ENCODE measurements around the gene UBE2G2. TPM values are rescaled to one million over a fixed set of nuclear protein-coding genes. Genes with fewer than 3 reads are reported as not detected.

Gene UBE2G2
- total RNA-seq, 3 donors from 2014 or later = 138 to 144 (median 140) TPM

- no peak for ATAC-seq
Observed at GRCh38 chr21:44828362-44829056, 26.9 kb upstream of the UBE2G2 start.

DNA sequence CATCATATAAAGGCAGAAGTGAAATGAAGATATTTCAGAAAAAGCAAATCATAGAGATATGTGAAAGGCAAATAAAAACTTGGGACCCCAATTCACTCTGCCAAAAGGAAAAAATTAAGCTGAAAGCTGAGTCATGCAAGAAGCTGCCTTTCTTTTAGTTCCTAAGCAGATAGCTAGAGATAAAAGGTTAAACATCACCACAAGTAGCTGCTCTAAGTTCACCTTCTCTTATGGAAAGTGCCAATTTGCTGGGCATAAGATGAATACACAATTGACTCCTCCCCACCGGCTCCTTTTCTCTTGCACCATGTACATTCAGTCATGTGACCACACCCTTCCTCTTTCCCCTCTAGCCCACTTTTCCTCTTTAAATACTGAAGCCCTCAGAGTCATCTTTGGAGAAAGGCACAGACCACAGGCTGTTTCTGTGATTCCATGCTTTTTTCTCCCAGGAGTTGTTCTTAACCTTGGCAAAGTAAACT, 21.6 kb upstream of the UBE2G2 start:
- H3K9me3 Mint-ChIP-seq = peaks cover 41% of the 10 kb centered on the region
- peaks cover under 1% of the 10 kb centered on the region for H3K36me3 Mint-ChIP-seq (ENCODE audit: insufficient read depth)
- ATAC-seq = no peak
- H3K4me3 Mint-ChIP-seq = no peak overlapping the region
- DNase-seq = no peak
- peaks cover 1% of the 10 kb centered on the region for H3K4me1 Mint-ChIP-seq (ENCODE audit: low read depth)
- H3K27me3 Mint-ChIP-seq (ENCODE audit: low read depth) = no peaks in the 10 kb centered on the region

More at GRCh38 chr21:44828362-44829056, 26.9 kb upstream of the UBE2G2 start:
- Mint-ChIP-seq H3K27me3 (ENCODE audit: low read depth) (no peaks in the 10 kb centered on the region), H3K9me3 (peaks cover 22% of the 10 kb centered on the region), H3K4me1 (ENCODE audit: low read depth) (peaks cover 22% of the 10 kb centered on the region), H3K36me3 (ENCODE audit: insufficient read depth) (peaks cover 2% of the 10 kb centered on the region), H3K4me3 (no peak overlapping the region)
- DNase-seq = no peak

DNA sequence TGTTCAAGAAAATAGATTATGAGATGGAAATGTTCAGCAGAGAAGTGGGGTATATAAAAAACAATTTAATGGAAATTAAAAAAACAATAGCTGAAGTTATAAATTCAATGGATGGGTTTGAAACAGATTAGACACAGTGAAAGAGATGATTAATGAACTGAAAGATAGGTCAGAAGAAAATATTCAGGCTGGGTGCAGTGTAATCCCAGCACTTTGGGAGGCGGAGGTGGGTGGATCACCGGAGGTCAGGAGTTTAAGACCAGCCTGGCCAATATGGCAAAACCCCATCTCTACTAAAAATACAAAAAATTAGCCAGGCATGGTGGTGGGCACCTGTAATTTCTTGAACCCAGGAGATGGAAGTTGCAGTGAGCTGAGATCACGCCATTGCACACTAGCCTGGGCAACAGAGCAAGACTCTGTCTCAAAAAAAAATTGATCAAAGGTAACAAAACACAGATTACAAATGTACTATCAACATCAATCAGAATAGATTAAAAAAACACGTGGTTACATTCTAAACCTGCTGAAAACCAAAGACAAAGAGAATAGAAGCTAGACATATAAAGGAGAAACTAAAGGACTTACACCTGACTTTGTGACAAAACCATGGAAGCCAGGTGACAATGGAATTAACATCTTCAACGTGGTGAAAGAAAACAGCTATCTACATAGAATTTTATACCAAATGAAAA, 21.0 kb upstream of the UBE2G2 start:
- Mint-ChIP-seq H3K4me1 (ENCODE audit: low read depth) (peaks cover 1% of the 10 kb centered on the region), H3K4me3 (no peak overlapping the region), H3K27me3 (ENCODE audit: low read depth) (no peaks in the 10 kb centered on the region), H3K36me3 (ENCODE audit: insufficient read depth) (no peaks in the 10 kb centered on the region), H3K9me3 (peaks cover 35% of the 10 kb centered on the region)
- no peak for DNase-seq
- ATAC-seq = no peak

DNA sequence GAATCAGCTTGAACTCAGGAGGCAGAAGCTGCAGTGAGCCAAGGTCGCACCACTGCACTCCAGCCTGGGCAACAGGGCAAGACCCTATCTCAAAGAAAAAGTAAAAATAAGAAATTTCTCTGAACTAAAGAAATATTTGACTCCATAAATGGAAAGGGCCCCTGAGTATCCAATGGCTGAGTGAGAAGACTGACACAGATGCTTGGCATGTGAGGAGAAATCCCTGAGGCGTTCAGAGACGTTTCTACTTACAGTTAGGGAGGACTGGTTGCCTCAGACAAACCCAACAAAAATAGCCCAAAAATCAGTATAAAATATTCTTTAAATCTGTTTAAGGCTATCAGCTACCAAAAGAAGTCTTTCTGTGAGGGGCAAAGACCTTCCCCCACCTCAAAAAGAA, 19.2 kb upstream of the UBE2G2 start:
- Mint-ChIP-seq H3K9me3 (peaks cover 28% of the 10 kb centered on the region), H3K4me1 (ENCODE audit: low read depth) (peaks cover 10% of the 10 kb centered on the region)

DNA sequence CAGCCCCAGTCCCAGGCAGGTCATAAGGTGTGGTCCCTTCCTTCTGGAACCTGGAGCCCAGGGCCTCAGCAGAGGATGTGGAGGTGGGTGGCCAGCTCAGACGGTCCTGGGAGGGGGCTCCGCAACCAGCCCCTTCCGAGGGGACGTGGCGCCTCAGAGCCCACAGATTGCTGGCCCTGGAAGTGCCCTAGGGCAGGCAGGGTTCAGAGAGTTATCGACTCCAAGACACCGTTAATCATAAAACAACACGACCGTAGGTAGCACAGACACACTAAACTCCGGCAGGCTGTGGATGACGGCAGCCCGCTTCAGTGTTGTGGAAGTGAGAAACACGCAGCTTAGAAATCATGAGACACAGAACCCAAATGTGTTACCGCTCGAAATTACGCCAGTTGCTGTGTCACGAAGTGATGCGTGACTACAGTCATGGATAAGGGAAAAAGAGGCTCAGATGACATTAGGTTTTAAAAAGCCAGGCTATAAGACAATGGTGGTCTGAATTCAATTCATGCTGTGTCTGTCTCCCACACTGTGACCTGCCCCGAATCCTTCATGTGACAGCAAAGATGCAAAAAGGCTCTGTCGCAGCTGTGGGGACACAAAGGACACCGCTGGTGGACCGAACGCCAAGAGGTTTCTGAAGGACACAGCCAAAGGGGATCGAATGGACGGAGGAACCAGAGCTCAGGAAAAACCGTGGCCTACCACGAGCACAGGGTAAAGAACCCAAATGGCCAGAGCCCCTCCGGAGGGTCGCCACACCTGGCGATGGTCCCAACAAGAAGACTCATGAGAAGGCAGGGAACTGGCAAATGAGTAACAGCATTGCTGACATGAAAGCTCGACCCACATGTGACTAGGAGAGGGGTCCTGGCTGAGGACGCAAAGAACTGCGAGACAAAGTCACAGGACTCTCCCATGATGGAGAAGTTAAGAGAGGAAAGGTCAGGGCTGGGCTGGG, 17.9 kb upstream of the UBE2G2 start:
- no peak for DNase-seq
- Mint-ChIP-seq H3K27me3 (ENCODE audit: low read depth) (no peaks in the 10 kb centered on the region), H3K9me3 (peaks cover 28% of the 10 kb centered on the region), H3K4me1 (ENCODE audit: low read depth) (peaks cover 12% of the 10 kb centered on the region), H3K36me3 (ENCODE audit: insufficient read depth) (no peaks in the 10 kb centered on the region), H3K4me3 (peak overlapping the region; percentile 71)
- no peak for ATAC-seq

More for the DNA sequence above, 19.2 kb upstream of the UBE2G2 start:
- DNase-seq = no peak
- no peaks in the 10 kb centered on the region for H3K36me3 Mint-ChIP-seq (ENCODE audit: insufficient read depth)
- H3K4me3 Mint-ChIP-seq = no peak overlapping the region
- no peaks in the 10 kb centered on the region for H3K27me3 Mint-ChIP-seq (ENCODE audit: low read depth)
- ATAC-seq = no peak

GRCh38 chr21:44818640-44819011, 17.0 kb upstream of the UBE2G2 start:
- no peaks in the 10 kb centered on the region for H3K27me3 Mint-ChIP-seq (ENCODE audit: low read depth)
- ATAC-seq = no peak
- H3K4me1 Mint-ChIP-seq (ENCODE audit: low read depth) = peaks cover 12% of the 10 kb centered on the region
- peaks cover 25% of the 10 kb centered on the region for H3K9me3 Mint-ChIP-seq
- H3K4me3 Mint-ChIP-seq = peak overlapping the region; percentile 71
- no peaks in the 10 kb centered on the region for H3K36me3 Mint-ChIP-seq (ENCODE audit: insufficient read depth)
- DNase-seq = no peak

DNA sequence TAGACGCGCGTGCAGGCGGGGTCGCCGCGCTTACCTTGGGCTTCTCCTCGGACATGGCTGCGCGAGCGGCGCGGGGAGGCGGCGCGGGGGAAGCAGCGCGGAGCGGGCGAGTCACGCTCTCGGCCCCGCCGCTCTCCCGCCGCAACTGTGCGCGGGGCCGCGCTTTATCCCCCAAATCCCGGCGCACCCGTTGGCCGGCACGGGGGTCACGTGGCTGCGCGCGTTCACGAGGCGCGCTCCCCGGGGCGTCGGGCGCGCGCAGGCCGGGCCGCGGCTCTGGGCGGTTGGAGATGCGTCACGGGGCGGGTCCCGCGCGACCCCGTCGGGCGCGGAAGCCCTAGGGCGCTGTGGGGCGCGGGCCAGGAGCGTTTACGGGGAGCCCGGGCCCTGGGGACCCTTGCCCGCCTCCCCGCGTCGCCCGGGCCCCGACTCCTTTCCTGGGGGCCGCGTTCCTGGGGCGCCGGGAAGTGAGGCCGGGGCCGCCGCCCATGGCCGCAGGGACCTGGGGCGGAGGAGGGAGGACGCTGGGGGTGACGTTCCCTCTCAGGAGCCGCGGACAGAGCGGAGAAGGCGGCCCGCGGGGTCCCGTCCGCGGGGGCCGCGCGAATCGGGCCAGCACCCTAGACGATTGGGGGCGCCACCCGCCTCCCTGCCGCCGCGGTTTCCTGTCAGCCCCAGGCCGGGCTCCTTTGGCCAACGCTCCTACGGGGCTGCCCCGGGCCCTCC, 16.5 kb upstream of the UBE2G2 start, which contains the start of gene SUMO3:
Gene SUMO3, minus strand, starts transcription at position 149 of the 726 bp plus-strand sequence. Its CDS starts 94 bp downstream, at position 55.
- Mint-ChIP-seq H3K36me3 (ENCODE audit: insufficient read depth) (no peaks in the 10 kb centered on the region), H3K4me3 (peak within 1 kb of the TSS; percentile 74), H3K4me1 (ENCODE audit: low read depth) (peaks cover 12% of the 10 kb centered on the region), H3K9me3 (peaks cover 20% of the 10 kb centered on the region), H3K27me3 (ENCODE audit: low read depth) (no peaks in the 10 kb centered on the region)
- DNase-seq (peak; percentile 79), ATAC-seq (peak; percentile 77 to 78)

GRCh38 chr21:44817506-44817880, 15.9 kb upstream of the UBE2G2 start:
- H3K4me1 Mint-ChIP-seq (ENCODE audit: low read depth) = peaks cover 13% of the 10 kb centered on the region
- peak overlapping the region; percentile 74 for H3K4me3 Mint-ChIP-seq
- peaks cover 2% of the 10 kb centered on the region for H3K36me3 Mint-ChIP-seq (ENCODE audit: insufficient read depth)
- peaks cover 14% of the 10 kb centered on the region for H3K9me3 Mint-ChIP-seq
- peak; percentile 95 for DNase-seq
- peak; percentile 84 to 85 for ATAC-seq
- H3K27me3 Mint-ChIP-seq (ENCODE audit: low read depth) = no peaks in the 10 kb centered on the region

GRCh38 chr21:44816761-44817505, 15.3 kb upstream of the UBE2G2 start:
- Mint-ChIP-seq H3K36me3 (ENCODE audit: insufficient read depth) (peaks cover 4% of the 10 kb centered on the region), H3K27me3 (ENCODE audit: low read depth) (no peaks in the 10 kb centered on the region), H3K4me1 (ENCODE audit: low read depth) (peaks cover 13% of the 10 kb centered on the region), H3K9me3 (peaks cover 8% of the 10 kb centered on the region), H3K4me3 (peak overlapping the region; percentile 75)
- DNase-seq = no peak
- no peak for ATAC-seq

DNA sequence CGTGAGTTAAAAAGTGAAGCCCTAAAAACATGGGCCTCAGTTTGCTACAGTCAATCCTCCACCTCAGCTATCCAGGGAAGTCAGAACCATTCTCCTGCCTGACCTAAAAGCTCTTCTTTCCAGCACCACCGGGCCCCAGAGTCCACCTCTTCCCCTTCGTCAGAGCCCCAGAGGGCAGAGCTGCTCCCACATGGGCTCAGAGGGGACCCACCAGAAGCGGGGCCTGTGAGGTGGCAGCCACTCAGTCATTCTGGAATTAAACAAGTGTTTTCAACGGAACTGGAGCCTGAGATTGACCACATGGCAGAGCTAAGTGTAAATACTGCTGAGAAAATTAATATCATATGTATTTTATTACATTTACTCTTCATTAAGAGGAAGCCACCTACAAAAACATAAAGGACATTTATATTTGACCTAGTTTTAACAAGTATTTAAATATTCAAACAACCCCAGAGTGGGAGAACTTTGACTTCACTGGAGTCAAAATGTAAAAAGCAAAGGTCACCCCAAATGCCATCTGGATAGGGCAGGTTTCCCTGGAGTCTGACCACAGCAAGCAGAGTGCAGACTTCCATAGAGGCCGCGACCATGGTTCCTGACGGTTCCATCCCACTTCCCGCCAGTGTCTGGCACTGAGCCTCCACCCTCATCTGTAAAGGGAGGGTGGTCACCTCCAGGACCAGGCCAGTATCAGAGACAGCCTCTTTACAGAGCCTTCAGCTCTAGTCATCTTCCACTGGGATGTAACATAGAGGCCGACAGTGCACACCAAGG, 14.4 kb upstream of the UBE2G2 start:
- peaks cover 5% of the 10 kb centered on the region for H3K36me3 Mint-ChIP-seq (ENCODE audit: insufficient read depth)
- peaks cover 6% of the 10 kb centered on the region for H3K9me3 Mint-ChIP-seq
- peaks cover 17% of the 10 kb centered on the region for H3K4me1 Mint-ChIP-seq (ENCODE audit: low read depth)
- peak overlapping the region; percentile 75 for H3K4me3 Mint-ChIP-seq
- H3K27me3 Mint-ChIP-seq (ENCODE audit: low read depth) = no peaks in the 10 kb centered on the region
- ATAC-seq (no peak), DNase-seq (no peak)

- H3K36me3 Mint-ChIP-seq (ENCODE audit: insufficient read depth) = peaks cover 7% of the 10 kb centered on the region
- no peak for ATAC-seq
- no peak for DNase-seq
- no peaks in the 10 kb centered on the region for H3K27me3 Mint-ChIP-seq (ENCODE audit: low read depth)
- H3K4me1 Mint-ChIP-seq (ENCODE audit: low read depth) = peaks cover 19% of the 10 kb centered on the region
- H3K9me3 Mint-ChIP-seq = peaks cover 6% of the 10 kb centered on the region
- no peak overlapping the region for H3K4me3 Mint-ChIP-seq
Observed at GRCh38 chr21:44815225-44815624, 13.6 kb upstream of the UBE2G2 start.

- Mint-ChIP-seq H3K27me3 (ENCODE audit: low read depth) (no peaks in the 10 kb centered on the region), H3K9me3 (peaks cover under 1% of the 10 kb centered on the region), H3K36me3 (ENCODE audit: insufficient read depth) (peaks cover 12% of the 10 kb centered on the region), H3K4me1 (ENCODE audit: low read depth) (peaks cover 19% of the 10 kb centered on the region), H3K4me3 (no peak overlapping the region)
- DNase-seq (no peak), ATAC-seq (no peak)
Observed at GRCh38 chr21:44814498-44815023, 12.9 kb upstream of the UBE2G2 start.

Data from activated T-cell treated with anti-CD3 and anti-CD28 coated beads, Interleukin-2, amount 50 U/mL, for 4 hours (primary cell).